NCI-H446 (cell line): Measurements from ENCODE around the gene MYO9B.
"Not testable (repeated sequence)": the region's sequence is repeated elsewhere in the genome, so short reads cannot be mapped to it uniquely, and the experiment has no call there.

Source experiments
- DNase-seq, 2 experiments: peaks; one replicate each; lab custom pipeline; 2025; lab: John Stamatoyannopoulos, UW

Gene MYO9B

DNA sequence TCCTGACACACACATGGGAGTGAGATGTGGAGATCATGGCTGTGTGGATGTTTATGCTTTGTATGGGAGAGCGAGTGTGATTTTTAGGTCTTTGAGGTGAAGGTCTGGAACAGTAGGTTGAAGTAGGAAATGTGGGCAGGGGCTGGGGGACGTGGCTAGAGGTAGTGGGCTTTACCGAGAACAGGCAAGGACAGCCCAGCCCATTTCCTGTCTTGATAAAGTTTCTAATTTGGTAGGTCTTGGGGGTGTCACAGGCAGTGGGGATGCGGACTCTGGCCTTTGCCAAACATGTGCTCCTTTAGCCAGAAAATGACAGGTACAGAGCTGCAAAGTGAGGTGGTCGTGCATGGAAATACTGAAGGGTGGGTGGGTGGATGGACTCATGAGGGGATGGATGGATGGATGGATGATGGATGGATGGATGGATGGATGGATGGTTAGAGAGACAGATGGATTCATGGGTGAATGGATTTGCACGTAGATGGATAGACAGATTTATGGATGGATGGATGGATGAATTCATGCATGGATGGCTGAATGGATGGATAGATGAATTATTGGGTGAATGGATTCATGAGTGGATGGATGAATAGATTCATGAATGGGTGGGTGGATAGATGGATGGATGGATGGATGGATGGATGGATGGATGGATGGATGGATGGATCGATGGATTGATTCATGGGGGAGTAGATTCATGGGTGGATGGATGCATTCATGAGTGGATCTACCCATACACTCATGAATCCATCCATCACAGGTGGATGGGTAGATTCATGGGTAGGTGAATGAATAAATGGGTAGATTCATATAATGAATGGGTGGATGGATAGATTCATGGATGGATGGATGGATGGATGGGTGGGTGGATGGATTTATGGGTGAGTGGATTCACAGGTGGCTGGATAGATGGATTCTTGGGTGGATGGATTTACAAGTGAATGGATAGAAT, 70.2 kb downstream of the MYO9B start:
- no peak for DNase-seq

GRCh38 chr19:17148130-17148529, 72.6 kb downstream of the MYO9B start:
- DNase-seq: no peak

DNA sequence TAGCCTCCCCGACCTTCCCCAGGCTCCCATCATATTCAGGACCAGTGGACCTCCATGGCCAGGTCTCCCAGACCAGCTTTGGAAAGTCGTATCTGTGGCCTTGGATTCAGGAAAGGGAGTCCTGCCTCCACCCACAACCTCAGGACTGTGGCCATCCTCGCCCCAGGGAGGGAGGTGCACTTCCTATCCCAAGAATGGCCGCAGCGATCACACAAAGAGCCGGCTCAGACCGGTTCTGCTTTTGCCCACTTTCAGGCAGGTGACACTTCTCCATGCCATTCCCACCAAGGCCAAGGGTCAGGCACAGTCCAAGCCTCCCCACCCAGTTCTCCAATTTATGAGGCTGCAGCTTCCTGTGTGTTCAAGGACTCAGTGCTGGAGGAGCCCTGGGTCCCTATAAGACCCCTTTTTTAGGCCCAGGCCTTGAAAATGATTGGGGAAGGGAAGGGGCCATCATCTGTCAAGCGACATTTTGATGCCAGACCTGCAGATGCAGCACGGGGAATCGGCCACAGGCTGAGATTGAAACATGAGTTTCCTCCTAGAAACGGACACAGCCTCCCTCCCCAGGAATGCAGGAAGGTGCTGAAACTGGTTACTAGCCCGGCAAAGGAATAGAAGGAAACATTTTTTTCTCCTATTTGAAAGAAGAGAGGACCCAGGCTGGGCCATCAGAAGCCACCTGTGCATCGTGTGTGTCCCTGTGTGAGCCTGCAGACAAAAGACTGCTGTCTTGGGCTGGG, 74.0 kb downstream of the MYO9B start:
- no peak for DNase-seq

- DNase-seq: no peak
Observed at GRCh38 chr19:17153996-17154395, 78.4 kb downstream of the MYO9B start.

DNA sequence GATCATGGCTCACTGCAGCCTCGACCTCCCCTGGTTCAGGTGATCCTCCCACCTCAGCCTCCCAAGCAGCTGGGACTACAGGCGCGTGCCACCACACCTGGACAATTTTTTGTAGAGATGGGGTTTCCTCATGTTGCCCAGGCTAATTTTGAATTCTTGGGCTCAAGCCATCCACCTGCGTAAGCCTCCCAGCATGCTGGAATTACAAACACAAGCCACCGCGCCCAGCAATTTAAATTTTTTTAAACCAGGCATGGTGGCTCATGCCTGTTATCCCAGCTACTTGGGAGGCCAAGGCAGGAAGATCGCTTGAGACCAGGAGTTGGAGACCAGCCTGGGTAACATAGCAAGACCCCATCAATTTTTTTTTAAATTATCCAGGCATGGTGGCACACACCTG, 79.7 kb downstream of the MYO9B start:
- DNase-seq: no peak

DNA sequence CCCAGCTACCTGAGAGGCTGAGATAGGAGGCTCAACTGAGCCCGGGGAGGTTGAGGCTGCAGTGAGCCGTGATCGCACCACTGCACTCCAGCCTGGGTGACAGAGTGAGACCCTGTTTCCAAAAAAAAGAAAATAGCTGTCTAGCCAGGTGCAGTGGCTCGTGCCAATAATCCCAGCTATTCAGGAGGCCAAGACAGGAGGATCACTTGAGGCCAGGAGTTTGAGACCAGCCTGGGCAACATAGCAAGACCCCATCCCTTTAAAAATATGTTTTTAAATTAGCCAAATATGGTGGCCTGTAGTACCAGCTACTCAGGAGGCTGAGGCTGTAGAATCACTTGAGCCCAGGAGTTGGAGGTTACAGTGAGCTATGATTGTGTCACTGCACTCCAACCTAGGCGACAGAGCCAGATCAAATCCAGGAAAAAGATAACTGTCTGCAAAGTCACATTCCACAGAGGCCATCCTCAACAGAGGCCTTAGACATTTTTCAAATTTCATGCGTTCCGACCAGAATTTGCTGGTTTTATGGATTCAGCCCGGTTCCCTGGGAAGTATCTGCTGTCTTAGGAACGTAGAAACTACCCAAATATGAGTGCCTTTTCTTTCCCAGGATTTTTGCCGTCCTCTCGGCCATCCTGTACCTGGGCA, 80.8 kb downstream of the MYO9B start:
- DNase-seq: no peak

GRCh38 chr19:17156947-17157302, 81.3 kb downstream of the MYO9B start:
- DNase-seq: no peak

DNA sequence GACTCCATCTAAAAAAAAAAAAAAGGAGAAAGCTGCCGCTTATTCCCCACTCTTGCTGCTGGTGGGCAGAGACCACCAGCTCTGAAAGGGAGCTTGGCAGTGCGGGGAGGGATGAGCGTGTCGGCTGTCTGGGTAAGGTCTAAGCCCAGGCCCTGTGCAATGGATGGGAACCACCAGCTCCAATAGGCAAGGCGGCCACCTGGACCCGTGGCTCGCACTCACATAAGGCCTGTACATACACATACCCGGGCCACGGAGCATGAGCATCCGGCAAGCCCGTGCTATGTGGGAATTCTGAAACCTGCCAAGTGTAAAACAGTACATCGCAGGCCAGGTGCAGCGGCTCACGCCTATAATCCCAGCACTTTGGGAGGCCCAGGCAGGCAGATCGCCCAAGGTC, 83.0 kb downstream of the MYO9B start:
- no peak for DNase-seq

DNA sequence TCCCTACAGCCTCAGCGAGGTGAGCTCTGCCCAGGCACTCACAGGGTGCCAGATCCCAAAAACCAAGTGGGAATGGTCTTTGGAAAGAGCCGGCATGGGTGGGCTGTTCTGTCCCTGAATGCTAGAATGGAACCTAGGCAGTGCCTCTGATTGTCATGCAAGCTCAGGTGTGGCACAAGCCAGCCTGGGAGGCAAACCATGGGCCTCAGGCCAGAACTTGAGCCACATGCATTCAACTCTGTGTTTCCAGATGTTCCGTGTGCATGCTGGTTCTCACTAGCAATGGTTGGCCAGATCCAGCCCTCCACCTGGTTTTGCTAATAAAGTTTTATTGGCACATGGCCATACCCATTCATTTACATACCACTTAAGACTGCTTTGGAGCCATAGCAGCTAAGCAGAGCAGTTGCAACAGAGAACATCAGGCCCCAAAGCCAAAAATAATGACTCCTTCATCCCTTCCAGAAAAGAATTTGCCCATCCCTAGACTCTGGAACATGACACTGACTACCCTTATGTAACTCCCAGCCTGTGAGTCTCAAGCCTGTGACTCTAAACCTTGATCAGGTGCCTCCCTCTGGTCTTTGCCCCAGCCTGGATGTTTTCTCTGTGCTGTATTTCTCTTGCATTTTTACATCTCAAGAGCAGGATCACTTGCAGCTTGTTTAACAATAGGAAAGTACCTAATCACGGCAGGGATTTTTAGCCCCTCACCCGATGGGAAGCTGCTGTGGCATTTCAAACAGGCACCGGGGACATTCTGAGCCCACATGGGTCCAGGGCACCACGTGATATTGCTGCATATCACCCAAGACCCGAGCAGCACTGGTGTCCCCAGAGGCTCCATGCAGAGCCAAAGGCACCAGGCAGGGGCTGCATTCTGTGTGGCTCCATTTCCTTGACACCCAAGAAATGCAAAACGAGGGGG, 84.2 kb downstream of the MYO9B start:
- DNase-seq: no peak

DNA sequence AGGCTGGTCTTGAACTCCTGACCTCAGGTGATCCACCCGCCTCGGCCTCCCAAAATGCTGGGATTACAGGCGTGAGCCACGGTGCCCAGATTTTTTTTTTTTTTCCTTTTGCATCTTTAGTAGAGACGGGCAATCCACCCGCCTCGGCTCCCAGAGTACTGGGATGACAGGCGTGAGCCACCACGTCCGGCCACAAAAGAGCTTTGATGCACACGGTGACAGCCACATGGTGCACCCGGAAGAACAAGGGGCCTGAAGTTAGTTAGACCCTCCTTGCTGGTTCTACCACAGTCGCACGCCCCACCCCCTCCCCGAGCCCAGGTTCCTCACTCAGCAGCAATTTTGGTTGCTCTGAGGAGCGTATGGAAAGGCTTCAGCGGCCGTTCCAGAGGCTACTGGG, 85.3 kb downstream of the MYO9B start:
- DNase-seq: no peak

DNA sequence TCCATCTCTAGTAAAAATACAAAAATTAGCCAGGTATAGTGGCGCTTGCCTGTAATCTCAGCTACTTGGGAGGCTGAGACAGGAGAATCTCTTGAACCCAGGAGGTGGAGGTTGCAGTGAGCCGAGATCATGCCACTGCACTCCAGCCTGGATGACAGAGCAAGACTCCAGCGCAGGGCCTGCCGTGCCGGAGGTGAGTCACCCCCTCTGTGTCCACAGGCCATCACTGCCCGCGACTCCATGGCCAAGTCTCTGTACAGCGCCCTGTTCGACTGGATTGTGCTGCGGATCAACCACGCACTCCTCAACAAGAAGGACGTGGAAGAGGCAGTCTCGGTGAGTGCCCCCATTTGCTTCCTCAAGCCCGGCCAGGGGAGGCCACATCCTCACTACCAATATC, 86.6 kb downstream of the MYO9B start:
- DNase-seq: not testable (repeated sequence)

DNA sequence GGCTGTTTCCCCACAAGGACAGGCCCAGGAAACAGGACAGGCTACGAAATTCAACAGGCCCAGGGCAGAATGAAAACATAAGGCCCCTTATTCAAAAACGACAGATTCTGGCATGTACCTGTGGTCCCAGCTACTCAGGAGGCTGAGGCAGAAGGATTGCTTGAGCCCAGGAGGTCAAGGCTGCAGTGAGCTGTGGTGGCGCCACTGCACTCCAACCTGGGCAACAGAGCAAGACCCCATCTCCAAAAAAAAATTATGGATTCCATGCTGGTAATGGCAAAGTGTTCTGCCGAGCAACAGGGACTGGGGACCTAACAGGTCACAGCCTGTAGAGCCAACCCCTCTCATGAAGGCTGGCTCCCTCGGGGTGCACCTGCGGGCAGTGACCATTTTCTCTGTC, 87.0 kb downstream of the MYO9B start:
- DNase-seq: no peak

DNA sequence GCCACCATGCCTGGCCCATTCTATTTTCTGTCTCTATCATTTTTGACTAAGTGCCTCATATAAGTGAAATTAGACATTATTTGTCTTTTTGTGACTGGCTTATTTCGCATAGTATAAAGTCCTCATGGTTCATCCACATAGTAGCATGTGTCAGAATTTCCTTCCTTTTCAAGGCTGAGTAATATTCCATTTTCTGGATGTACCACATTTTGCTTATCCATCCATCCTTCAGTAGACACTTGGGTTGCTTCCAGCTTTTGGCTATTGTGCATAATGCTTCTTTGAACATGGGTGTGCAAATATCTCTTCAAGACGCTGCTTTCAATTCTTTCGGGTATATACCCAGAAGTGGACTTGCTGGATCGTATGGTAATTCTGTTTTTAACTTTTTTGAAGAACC, 88.1 kb downstream of the MYO9B start:
- no peak for DNase-seq

DNA sequence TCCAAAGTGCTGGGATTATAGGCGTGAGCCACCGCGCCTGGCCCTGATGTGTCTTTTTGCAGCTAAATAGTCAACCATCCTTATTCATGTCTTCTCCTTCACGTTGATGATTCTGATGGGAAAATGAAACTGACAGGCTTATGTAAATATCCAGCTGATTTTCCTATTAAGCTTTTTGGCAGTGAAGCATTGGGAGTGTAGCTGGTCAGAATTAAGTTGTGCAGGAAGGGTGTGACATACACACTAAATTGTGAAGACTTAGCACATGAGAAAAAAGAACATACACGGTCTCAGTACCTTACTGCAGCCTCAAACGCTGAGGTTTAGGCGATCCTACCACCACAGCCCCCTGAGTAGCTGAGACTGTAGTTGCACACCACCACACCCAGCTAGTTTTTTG, 89.1 kb downstream of the MYO9B start:
- no peak for DNase-seq

- no peak for DNase-seq
Observed at GRCh38 chr19:17165715-17166114, 90.1 kb downstream of the MYO9B start.

DNA sequence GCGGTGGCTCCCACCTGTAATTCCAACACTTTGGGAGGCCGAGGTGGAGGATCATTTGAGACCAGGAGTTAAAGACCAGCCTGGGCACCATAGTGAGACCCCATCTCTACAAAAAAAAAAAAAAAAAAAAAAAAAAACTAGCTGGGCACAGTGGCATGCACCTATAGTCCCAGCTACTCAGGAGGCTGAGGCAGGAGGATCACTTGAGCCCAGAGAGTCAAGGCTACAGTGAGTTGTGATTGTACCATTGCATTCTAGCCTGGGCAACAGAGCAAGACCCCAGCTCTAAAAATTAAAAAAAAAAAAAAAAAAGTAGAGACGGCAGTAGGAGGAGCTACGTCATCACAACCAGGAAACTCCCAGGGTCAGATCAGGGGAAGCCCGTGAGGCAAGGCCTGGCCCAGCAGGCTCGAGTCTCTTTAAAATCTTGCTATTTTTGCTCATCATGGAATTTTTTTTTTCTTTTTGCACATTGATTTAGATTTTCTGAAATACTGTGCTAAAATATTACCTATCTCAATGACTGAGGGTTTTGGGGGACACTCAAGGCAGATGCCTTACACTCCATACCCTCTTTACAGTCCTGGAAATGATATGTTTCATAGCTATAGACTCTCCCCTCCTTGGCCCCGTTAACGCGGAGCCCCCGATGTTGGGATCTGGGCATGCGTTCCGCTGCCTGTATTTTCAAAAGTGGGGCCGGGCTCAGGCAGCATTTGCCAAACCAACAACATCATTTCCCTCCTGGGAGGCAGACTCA, 95.1 kb downstream of the MYO9B start:
- DNase-seq: no peak

- DNase-seq: no peak
Observed at GRCh38 chr19:17171874-17172273, 96.3 kb downstream of the MYO9B start.

DNA sequence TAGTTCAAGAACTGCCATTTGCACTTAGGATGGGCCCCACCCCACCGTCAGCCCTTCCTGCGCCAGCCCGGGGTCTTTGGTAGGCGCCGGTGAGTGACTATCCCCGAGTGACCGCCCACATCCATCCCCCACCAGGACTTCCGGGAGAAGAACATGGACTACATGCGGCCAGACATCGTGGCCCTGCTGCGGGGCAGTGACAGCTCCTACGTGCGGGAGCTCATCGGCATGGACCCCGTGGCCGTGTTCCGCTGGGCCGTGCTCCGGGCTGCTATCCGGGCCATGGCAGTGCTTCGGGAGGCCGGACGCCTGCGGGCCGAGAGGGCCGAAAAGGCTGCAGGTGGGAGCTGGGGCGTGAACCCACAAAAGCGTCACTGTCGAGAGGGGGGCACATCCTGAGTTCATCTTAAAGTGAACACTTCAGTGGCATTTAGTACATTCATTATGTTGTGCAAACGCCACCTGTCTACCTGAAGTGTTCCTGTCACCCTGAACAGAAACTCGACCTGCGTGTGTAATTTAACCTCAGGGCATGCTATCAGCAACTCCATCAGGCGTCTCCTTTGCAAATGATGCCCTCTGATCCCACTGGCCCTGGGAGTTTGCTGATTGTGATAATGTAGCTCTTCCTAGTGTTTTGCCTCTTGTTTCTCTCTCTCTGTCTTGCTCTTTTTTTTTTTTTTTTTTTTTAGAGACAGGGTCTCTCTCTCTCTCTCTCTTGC, 97.2 kb downstream of the MYO9B start:
- DNase-seq: no peak

- no peak for DNase-seq
Observed at GRCh38 chr19:17178291-17178690, 102.7 kb downstream of the MYO9B start.

DNA sequence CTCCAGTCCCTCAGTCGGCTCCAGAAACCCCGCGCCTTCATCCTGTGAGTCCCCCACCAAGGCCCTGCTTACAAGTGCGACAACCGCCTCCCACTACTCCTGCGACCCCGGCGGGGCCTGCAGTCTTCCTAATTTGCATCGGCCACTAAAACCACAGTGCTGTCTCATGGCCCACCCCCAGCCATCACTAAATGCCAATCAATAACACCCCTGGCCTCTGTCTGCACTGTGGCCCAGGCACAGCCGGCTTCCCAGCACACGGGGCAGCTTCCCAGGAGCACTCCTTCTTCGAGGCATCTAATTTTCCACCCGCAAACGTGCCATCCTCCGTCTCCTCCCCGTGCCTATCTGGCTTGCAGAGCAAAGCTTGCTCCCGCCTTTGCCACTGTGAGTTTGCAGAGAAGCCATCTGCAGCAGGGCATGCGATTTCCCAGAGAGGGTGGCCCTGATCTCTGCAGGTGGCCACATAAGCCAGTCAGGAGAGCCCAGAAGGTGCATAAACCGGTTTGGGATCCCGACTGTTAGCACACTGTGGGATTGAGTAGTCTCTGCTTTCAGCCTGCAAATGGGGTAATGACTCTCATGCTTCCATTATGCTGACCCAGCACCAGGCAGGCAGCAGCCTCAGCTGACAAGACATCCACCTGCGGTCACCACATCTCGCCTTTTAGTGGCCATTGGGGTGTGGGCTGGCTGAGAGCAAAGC, 105.6 kb downstream of the MYO9B start:
- no peak for DNase-seq
